SK-N-SH treated with all-trans-retinoic acid at 6 μM for 48 hours (cell line): ENCODE data around the gene OR2T29.

Experiments
- ATAC-seq: fragments of 200-7000 bp; cut with Tn5 transposase; 3 replicates; pipeline ENCODE4 v1.9.1; 2020; ENCODE audit warnings: mild to moderate bottlenecking, moderate library complexity
- ARNTL ChIP-seq: fragments of 450-650 bp; formaldehyde crosslinking; IDR thresholded peaks from 2 replicates; pipeline ENCODE4 v1.5.0; 2020; ENCODE audit warnings: low read depth, mild to moderate bottlenecking, moderate library complexity, borderline replicate concordance
- BACH2 ChIP-seq: fragments of 250-450 bp; sonication (Bioruptor Pico); IDR thresholded peaks from 2 replicates; pipeline ENCODE4 v1.9.0; 2021; ENCODE audit warnings: mild to moderate bottlenecking, borderline replicate concordance
- CREB5 ChIP-seq: fragments of 250-450 bp; sonication (Bioruptor Pico); IDR thresholded peaks from 2 replicates; pipeline ENCODE4 v1.5.1; 2020; ENCODE audit warnings: low read depth, mild to moderate bottlenecking, moderate library complexity
- CSDC2 ChIP-seq: fragments of 250-450 bp; sonication (Bioruptor Pico); IDR thresholded peaks from 2 replicates; pipeline ENCODE4 v1.5.0; 2020; ENCODE audit warnings: mild to moderate bottlenecking, moderate library complexity
- CSRNP3 ChIP-seq: fragments of 250-450 bp; sonication (Bioruptor Pico); IDR thresholded peaks from 2 replicates; pipeline ENCODE4 v1.5.1; 2021; ENCODE audit warnings: mild to moderate bottlenecking, moderate library complexity
- ESRRG ChIP-seq: fragments of 250-450 bp; sonication (Bioruptor Pico); IDR thresholded peaks from 2 replicates; pipeline ENCODE4 v1.6.1; 2021; ENCODE audit warnings: mild to moderate bottlenecking
- GLIS3 ChIP-seq: fragments of 250-450 bp; sonication (Bioruptor Pico); IDR thresholded peaks from 2 replicates; pipeline ENCODE4 v1.5.0; 2020; ENCODE audit warnings: mild to moderate bottlenecking, moderate library complexity
- ISL1 ChIP-seq: fragments of 250-450 bp; sonication (Bioruptor Pico); IDR thresholded peaks from 2 replicates; pipeline ENCODE4 v2.1.2; 2022; ENCODE audit warnings: mild to moderate bottlenecking, moderate library complexity
- OSR1 ChIP-seq: fragments of 250-450 bp; sonication (Bioruptor Pico); IDR thresholded peaks from 2 replicates; pipeline ENCODE4 v1.8.0; 2022; ENCODE audit warnings: moderate library complexity, mild to moderate bottlenecking, inconsistent platforms
- PATZ1 ChIP-seq: fragments of 250-450 bp; sonication (Bioruptor Pico); IDR thresholded peaks from 2 replicates; pipeline ENCODE4 v1.8.0; 2020; ENCODE audit warnings: mild to moderate bottlenecking, moderate library complexity, borderline replicate concordance
- POU6F1 ChIP-seq: fragments of 250-450 bp; sonication (Bioruptor Pico); IDR thresholded peaks from 2 replicates; pipeline ENCODE4 v1.8.0; 2021; ENCODE audit warnings: low read depth, mild to moderate bottlenecking, moderate library complexity, borderline replicate concordance
- PPARA ChIP-seq: fragments of 250-450 bp; sonication (Bioruptor Pico); IDR thresholded peaks from 2 replicates; pipeline ENCODE4 v1.5.0; 2020; ENCODE audit warnings: mild to moderate bottlenecking, borderline replicate concordance
- RARB ChIP-seq: fragments of 250-450 bp; sonication (Bioruptor Pico); IDR thresholded peaks from 2 replicates; pipeline ENCODE4 v1.8.0; 2021; ENCODE audit warnings: mild to moderate bottlenecking, moderate library complexity
- SNAI2 ChIP-seq: fragments of 250-450 bp; sonication (Bioruptor Pico); IDR thresholded peaks from 2 replicates; pipeline ENCODE4 v1.5.0; 2020; ENCODE audit warnings: mild to moderate bottlenecking, moderate library complexity
- TCF4 ChIP-seq: fragments of 250-450 bp; sonication (Bioruptor Pico); IDR thresholded peaks from 2 replicates; pipeline ENCODE4 v1.8.0; 2021; ENCODE audit warnings: mild to moderate bottlenecking, moderate library complexity, borderline replicate concordance
- TOX ChIP-seq: fragments of 250-450 bp; sonication (Bioruptor Pico); IDR thresholded peaks from 2 replicates; pipeline ENCODE4 v1.8.0; 2021; ENCODE audit warnings: mild to moderate bottlenecking, moderate library complexity, borderline replicate concordance
- TSHZ2 ChIP-seq: fragments of 250-450 bp; sonication (Bioruptor Pico); IDR thresholded peaks from 2 replicates; pipeline ENCODE4 v1.5.0; 2020; ENCODE audit warnings: mild to moderate bottlenecking, moderate library complexity
- ZC3H10 ChIP-seq: fragments of 250-450 bp; sonication (Bioruptor Pico); IDR thresholded peaks from 2 replicates; pipeline ENCODE4 v1.5.1; 2021; ENCODE audit warnings: mild to moderate bottlenecking, moderate library complexity
- ZFP3 ChIP-seq: fragments of 250-450 bp; sonication (Bioruptor Pico); IDR thresholded peaks from 2 replicates; pipeline ENCODE4 v1.5.0; 2020; ENCODE audit warnings: mild to moderate bottlenecking, moderate library complexity
- ZFP30 ChIP-seq: fragments of 450-650 bp; formaldehyde crosslinking; IDR thresholded peaks from 2 replicates; pipeline ENCODE4 v1.5.0; 2022; ENCODE audit warnings: mild to moderate bottlenecking, moderate library complexity
- ZNF565 ChIP-seq: fragments of 450-650 bp; formaldehyde crosslinking; conservative IDR thresholded peaks from 2 replicates; pipeline ENCODE4 v1.5.0; 2020; ENCODE audit warnings: low read depth, mild to moderate bottlenecking, moderate library complexity
- ZNF70 ChIP-seq: fragments of 450-650 bp; formaldehyde crosslinking; IDR thresholded peaks from 2 replicates; pipeline ENCODE4 v1.5.0; 2020; ENCODE audit warnings: mild to moderate bottlenecking, moderate library complexity
- ZNF8 ChIP-seq: fragments of 450-650 bp; formaldehyde crosslinking; IDR thresholded peaks from 2 replicates; pipeline ENCODE4 v1.5.0; 2020; ENCODE audit warnings: mild to moderate bottlenecking, moderate library complexity

Gene OR2T29

GRCh38 chr1:248592655-248593054, 30.1 kb upstream of the OR2T29 start:
- no peak for ATAC-seq
- TF ChIP-seq TOX (CRISPR knock-in tag), result no peak
- no peak for TF ChIP-seq POU6F1 (CRISPR knock-in tag)

- no peak for ATAC-seq
- TF ChIP-seq BACH2 (CRISPR knock-in tag), result no peak
- TF ChIP-seq OSR1 (CRISPR knock-in tag), result no peak
- TF ChIP-seq ARNTL (CRISPR knock-in tag), result no peak
- no peak for TF ChIP-seq SNAI2 (CRISPR knock-in tag)
- no peak for TF ChIP-seq GLIS3 (CRISPR knock-in tag)
- TF ChIP-seq ESRRG (CRISPR knock-in tag), result no peak
- no peak for TF ChIP-seq ZNF8 (CRISPR knock-in tag)
- no peak for TF ChIP-seq TSHZ2
- no peak for TF ChIP-seq TCF4 (CRISPR knock-in tag)
- no peak for TF ChIP-seq ZC3H10 (CRISPR knock-in tag)
- TF ChIP-seq POU6F1 (CRISPR knock-in tag), result no peak
- no peak for TF ChIP-seq ZFP30 (CRISPR knock-in tag)
- TF ChIP-seq PPARA, result no peak
- no peak for TF ChIP-seq ZNF565 (CRISPR knock-in tag)
- TF ChIP-seq TOX (CRISPR knock-in tag), result no peak
- no peak for TF ChIP-seq CSDC2
- no peak for TF ChIP-seq ZNF70
- TF ChIP-seq, all 23 proteins: peak for 0
Observed at GRCh38 chr1:248590055-248590454, 27.5 kb upstream of the OR2T29 start.

GRCh38 chr1:248589334-248589733, 26.8 kb upstream of the OR2T29 start:
- no peak for ATAC-seq
- no peak for TF ChIP-seq CSRNP3
- TF ChIP-seq ZFP3 (CRISPR knock-in tag), result no peak
- TF ChIP-seq CREB5 (CRISPR knock-in tag), result no peak
- no peak for TF ChIP-seq OSR1 (CRISPR knock-in tag)
- no peak for TF ChIP-seq ISL1
- no peak for TF ChIP-seq ZC3H10 (CRISPR knock-in tag)
- TF ChIP-seq BACH2 (CRISPR knock-in tag), result no peak
- TF ChIP-seq GLIS3 (CRISPR knock-in tag), result no peak
- TF ChIP-seq ZNF565 (CRISPR knock-in tag), result no peak
- TF ChIP-seq PATZ1, result no peak
- no peak for TF ChIP-seq PPARA
- no peak for TF ChIP-seq ZFP30 (CRISPR knock-in tag)
- TF ChIP-seq CSDC2, result no peak
- no peak for TF ChIP-seq TOX (CRISPR knock-in tag)
- TF ChIP-seq RARB (CRISPR knock-in tag), result no peak
- no peak for TF ChIP-seq POU6F1 (CRISPR knock-in tag)
- TF ChIP-seq TCF4 (CRISPR knock-in tag), result no peak
- TF ChIP-seq ZNF70, result no peak
- TF ChIP-seq ESRRG (CRISPR knock-in tag), result no peak
- TF ChIP-seq ARNTL (CRISPR knock-in tag), result no peak
